Progenitor cell of endocrine pancreas (in vitro differentiated cells): ENCODE measurements around the gene BCL3. TPM values are rescaled to one million over a fixed set of nuclear protein-coding genes. Genes with fewer than 3 reads are reported as not detected.
"Not testable (repeated sequence)": the region's sequence is repeated elsewhere in the genome, so short reads cannot be mapped to it uniquely, and the experiment has no call there.

Experiments
- DNase-seq: peaks from one replicate; pipeline ENCODE4 v3.0.0; 2021; ENCODE audit warnings: low spot score; ENCODE audit not compliant: unreplicated experiment
- H3K27ac Mint-ChIP-seq: 2 replicates; pipeline ENCODE4 v1.8.0; 2021; ENCODE audit warnings: mild to moderate bottlenecking, moderate library complexity, mixed read lengths
- H3K27me3 Mint-ChIP-seq: 2 replicates; pipeline ENCODE4 v1.8.0; 2021; ENCODE audit warnings: mixed read lengths
- H3K36me3 Mint-ChIP-seq: 2 replicates; pipeline ENCODE4 v1.8.0; 2022; ENCODE audit warnings: mixed read lengths; ENCODE audit not compliant: insufficient read depth
- H3K4me1 Mint-ChIP-seq: 2 replicates; pipeline ENCODE4 v1.8.0; 2021; ENCODE audit warnings: low read depth, mixed read lengths
- H3K4me3 Mint-ChIP-seq: 2 replicates; pipeline ENCODE4 v1.8.0; 2021; ENCODE audit warnings: low read depth, mild to moderate bottlenecking, moderate library complexity, mixed read lengths
- H3K9me3 Mint-ChIP-seq: 2 replicates; pipeline ENCODE4 v1.8.0; 2021; ENCODE audit warnings: low read depth, mixed read lengths
- CTCF ChIP-seq: fragments of 200-600 bp; sonication (generic); IDR thresholded peaks from one replicate; pipeline ENCODE4 v1.5.0; 2021; ENCODE audit warnings: antibody characterized with exemption, mild to moderate bottlenecking; ENCODE audit not compliant: unreplicated experiment
- total RNA-seq: library from RNA; stranded (reverse); gene quantifications from 2 replicates; pipeline ENCODE4 v1.2.1, GENCODE V29; 2021

BCL3 gene
- total RNA-seq, 1 donor from 2014 or later, result 3.8 TPM

GRCh38 chr19:44770550-44771257, 22.2 kb downstream of the BCL3 start:
- Mint-ChIP-seq H3K9me3 (peaks cover 4% of the 10 kb centered on the region), H3K27me3 (peaks cover 11% of the 10 kb centered on the region), H3K4me1 (peaks cover 1% of the 10 kb centered on the region), H3K4me3 (no peak overlapping the region), H3K27ac (peak overlapping the region; percentile 75), H3K36me3 (peaks cover 2% of the 10 kb centered on the region)
- peak; percentile 87 for DNase-seq
- peak; percentile 83 for TF ChIP-seq CTCF

- H3K4me3 Mint-ChIP-seq, H3K9me3 Mint-ChIP-seq, H3K36me3 Mint-ChIP-seq, DNase-seq, H3K27ac Mint-ChIP-seq, H3K4me1 Mint-ChIP-seq: not testable (repeated sequence)
- H3K27me3 Mint-ChIP-seq, result peaks cover 11% of the 10 kb centered on the region
Measured at GRCh38 chr19:44772144-44772543, 23.6 kb downstream of the BCL3 start.

GRCh38 chr19:44772959-44773358, 24.5 kb downstream of the BCL3 start:
- Mint-ChIP-seq H3K4me3 (no peak overlapping the region), H3K36me3 (peaks cover 2% of the 10 kb centered on the region), H3K27ac (no peak overlapping the region), H3K4me1 (peaks cover 5% of the 10 kb centered on the region), H3K27me3 (peaks cover 7% of the 10 kb centered on the region), H3K9me3 (peaks cover 4% of the 10 kb centered on the region)
- TF ChIP-seq CTCF, result no peak
- no peak for DNase-seq

GRCh38 chr19:44775676-44776240, 27.2 kb downstream of the BCL3 start:
- Mint-ChIP-seq H3K27ac (no peak overlapping the region), H3K4me3 (no peak overlapping the region)

GRCh38 chr19:44776402-44777096, 28.0 kb downstream of the BCL3 start:
- no peak for TF ChIP-seq CTCF
- Mint-ChIP-seq H3K4me3 (no peak overlapping the region), H3K27ac (peak overlapping the region; percentile 77), H3K4me1 (peaks cover 4% of the 10 kb centered on the region), H3K27me3 (peaks cover 7% of the 10 kb centered on the region), H3K36me3 (no peaks in the 10 kb centered on the region), H3K9me3 (no peaks in the 10 kb centered on the region)
- DNase-seq, result no peak

More at GRCh38 chr19:44775676-44776240, 27.2 kb downstream of the BCL3 start:
- no peak for DNase-seq
- peaks cover 5% of the 10 kb centered on the region for H3K4me1 Mint-ChIP-seq
- H3K27me3 Mint-ChIP-seq, result peaks cover 7% of the 10 kb centered on the region
- no peak for TF ChIP-seq CTCF
- no peaks in the 10 kb centered on the region for H3K9me3 Mint-ChIP-seq
- H3K36me3 Mint-ChIP-seq, result no peaks in the 10 kb centered on the region
